RWPE1 (cell line): Measurements from ENCODE around the gene LIPC.

Source experiments
- CTCF ChIA-PET: fragments of 350-600 bp; sonication (Branson Sonifier 250); formaldehyde crosslinking; extraction: SDS; loops from one replicate; lab custom pipeline; 2021; lab: Yijun Ruan, JAX
- POLR2A ChIA-PET: fragments of 400-600 bp; formaldehyde crosslinking; extraction: SDS; loops from one replicate; lab custom pipeline; 2020; ENCODE audit warnings: antibody characterized with exemption; ENCODE audit not compliant: low non-redundant PET; lab: Yijun Ruan, JAX
- DNase-seq: peaks from one replicate; pipeline ENCODE4 v3.0.0; 2012; ENCODE audit warnings: low spot score
- H3K27ac ChIP-seq: fragments of 450-650 bp; 2 replicates; pipeline ENCODE4 v1.5.1; 2017
- CTCF ChIP-seq: fragments of 450-650 bp; conservative IDR thresholded peaks from 2 replicates; pipeline ENCODE4 v1.5.1; 2017; ENCODE audit warnings: low read depth, mild to moderate bottlenecking

Gene LIPC

GRCh38 chr15:58611731-58612676 is 180.2 kb downstream of the LIPC start:
- TF ChIP-seq CTCF: no peak
- no peak for DNase-seq
- POLR2A ChIA-PET: no interaction called here
- CTCF ChIA-PET: no interaction called here
- H3K27ac ChIP-seq: 0 out of 2 replicates have a peak overlapping the region, but pooled peaks have one; percentile 1

GRCh38 chr15:58616171-58616570 is 184.4 kb downstream of the LIPC start:
- H3K27ac ChIP-seq: no peak overlapping the region
- no peak for TF ChIP-seq CTCF
- ChIA-PET POLR2A (no interaction called here), CTCF (no interaction called here)
- DNase-seq: no peak
